K562 (cell line): ENCODE data around the gene EN1. TPM values are rescaled to one million over a fixed set of nuclear protein-coding genes. Genes with fewer than 3 reads are reported as not detected.

ENCODE experiments used
- ATAC-seq: fragments of 200-7000 bp; cut with Tn5 transposase; 3 replicates; pipeline ENCODE4 v1.9.1; 2020; ENCODE audit warnings: moderate library complexity
- BruUV-seq: library from RNA; stranded (reverse); fragments of 400-500 nt; replicated peaks from 2 replicates; lab custom pipeline; 2021; lab: Mats Ljungman, UMichigan
- CTCF ChIA-PET: fragments of 300-600 bp; formaldehyde crosslinking; extraction: SDS; loops from one replicate; lab custom pipeline; 2021; ENCODE audit warnings: low intra/inter-chr PET ratio; lab: Yijun Ruan, JAX
- POLR2A ChIA-PET: fragments of 300-600, 350-650 bp; sonication (Branson Sonifier 250); formaldehyde crosslinking; extraction: SDS; loops from one replicate; lab custom pipeline; 2021; ENCODE audit warnings: antibody characterized with exemption, inconsistent platforms; lab: Yijun Ruan, JAX
- DNase-seq, 4 experiments: peaks; one replicate each; pipeline versions ENCODE4 v3.0.0 to v3.0.0-alpha.2; 2011 to 2018; ENCODE audit warnings: low spot score in 3 of 4, mixed read lengths in 3 of 4; ENCODE audit errors: extremely low read depth in 1 of 4
- FAIRE-seq: peaks from 2 replicates; lab custom pipeline; 2011; peaks lifted over from hg19 to GRCh38; lab: Jason Lieb, UNC
- H2AFZ ChIP-seq: 2 replicates; pipeline ENCODE4 v1.6.0; 2011; ENCODE audit warnings: low read depth, low read length, control low read depth, inconsistent platforms
- H3K27ac ChIP-seq: fragments of 200-600 bp; 3 replicates; pipeline ENCODE4 v1.8.0; 2011; ENCODE audit warnings: low read depth, mild to moderate bottlenecking, control low read depth, inconsistent platforms, low read length, moderate library complexity, mixed read lengths; ENCODE audit errors: extremely low read depth
- H3K27me3 ChIP-seq, 2 experiments: fragments of 300-600 bp in 1 of 2; 2 replicates in 1 of 2; 3 replicates in 1 of 2; pipeline versions ENCODE4 v1.6.0 to v1.8.0; 2011; ENCODE audit warnings: inconsistent platforms in 2 of 2, low read length in 2 of 2, mild to moderate bottlenecking in 1 of 2, mixed read lengths in 1 of 2, moderate library complexity in 1 of 2; ENCODE audit not compliant: control insufficient read depth in 2 of 2, insufficient read depth in 2 of 2
- H3K36me3 ChIP-seq: fragments of 300-600 bp; 3 replicates; pipeline ENCODE4 v1.8.0; 2011; ENCODE audit warnings: mild to moderate bottlenecking, low read length, inconsistent platforms; ENCODE audit not compliant: control insufficient read depth, insufficient read depth
- H3K4me1 ChIP-seq, 2 experiments: fragments of 200-600 bp in 1 of 2; replicated peaks in 1 of 2; 2 replicates in 1 of 2; 3 replicates in 1 of 2; pipeline versions ENCODE4 v1.5.1 to v1.8.0; 2011; ENCODE audit warnings: inconsistent platforms in 2 of 2, low read length in 2 of 2, mild to moderate bottlenecking in 1 of 2, mixed read lengths in 1 of 2, moderate library complexity in 1 of 2; ENCODE audit not compliant: control insufficient read depth in 2 of 2, insufficient read depth in 2 of 2
- H3K4me2 ChIP-seq: 2 replicates; pipeline ENCODE4 v1.6.1; 2011; ENCODE audit warnings: low read length, control low read depth, inconsistent platforms, mixed read lengths; ENCODE audit not compliant: insufficient read depth
- H3K4me3 ChIP-seq: fragments of 200-600 bp; sonication (generic), shearing (Covaris generic); 2 replicates; pipeline ENCODE4 v1.5.1; 2016; ENCODE audit warnings: control low read depth, inconsistent platforms
- H3K79me2 ChIP-seq: fragments of 200-600 bp; 3 replicates; pipeline ENCODE4 v1.8.0; 2011; ENCODE audit warnings: low read length, inconsistent platforms; ENCODE audit not compliant: control insufficient read depth, insufficient read depth
- H3K9ac ChIP-seq, 2 experiments: 2 replicates each; pipeline versions ENCODE4 v1.6.0 to v1.6.1; 2011; ENCODE audit warnings: low read depth in 2 of 2, low read length in 2 of 2, control low read depth in 1 of 2, inconsistent platforms in 1 of 2, mild to moderate bottlenecking in 1 of 2, mixed read lengths in 1 of 2; ENCODE audit not compliant: insufficient read depth in 1 of 2
- H3K9me1 ChIP-seq: one replicate; pipeline ENCODE4 v1.6.0; 2011; ENCODE audit warnings: inconsistent platforms, mild to moderate bottlenecking, low read length, moderate library complexity; ENCODE audit not compliant: control insufficient read depth, insufficient read depth
- H3K9me3 ChIP-seq: replicated peaks from 2 replicates; pipeline ENCODE4 v1.5.1; 2011; ENCODE audit warnings: low read depth, low read length, inconsistent platforms; ENCODE audit not compliant: control insufficient read depth, insufficient read depth
- H4K20me1 ChIP-seq: replicated peaks from 2 replicates; pipeline ENCODE4 v1.6.1; 2011; ENCODE audit warnings: low read length, inconsistent platforms, mixed read lengths; ENCODE audit not compliant: control insufficient read depth, insufficient read depth
- ASH1L ChIP-seq: fragments of 450-650 bp; IDR thresholded peaks from 2 replicates; pipeline ENCODE4 v1.6.1; 2018; ENCODE audit warnings: borderline replicate concordance, mild to moderate bottlenecking, low read depth; ENCODE audit not compliant: partially characterized antibody
- ATF4 ChIP-seq: fragments of 450-650 bp; formaldehyde crosslinking; IDR thresholded peaks from 2 replicates; pipeline ENCODE4 v1.4.0; 2022; ENCODE audit warnings: mild to moderate bottlenecking, moderate library complexity
- E2F1 ChIP-seq: sonication (generic); formaldehyde crosslinking; IDR thresholded peaks from 2 replicates; pipeline ENCODE4 v1.8.1; 2023; ENCODE audit warnings: mild to moderate bottlenecking, missing genetic modification reagents, moderate library complexity
- FOXJ3 ChIP-seq: sonication (generic); formaldehyde crosslinking; IDR thresholded peaks from 2 replicates; pipeline ENCODE4 v1.4.0; 2020; ENCODE audit warnings: mild to moderate bottlenecking, missing genetic modification reagents
- IRF9 ChIP-seq: fragments of 450-650 bp; IDR thresholded peaks from 2 replicates; pipeline ENCODE4 v1.6.1; 2016; ENCODE audit warnings: missing biosample characterization, missing genetic modification characterization
- NR3C1 ChIP-seq: sonication (generic); formaldehyde crosslinking; IDR thresholded peaks from 2 replicates; pipeline ENCODE4 v1.8.1; 2022; ENCODE audit warnings: missing genetic modification reagents
- SUPT5H ChIP-seq: fragments of 450-650 bp; IDR thresholded peaks from 2 replicates; pipeline ENCODE4 v1.6.1; 2016
- TRIM25 ChIP-seq: fragments of 450-650 bp; IDR thresholded peaks from 2 replicates; pipeline ENCODE4 v1.7.0; 2016; ENCODE audit warnings: borderline replicate concordance
- WHSC1 ChIP-seq: IDR thresholded peaks from one replicate; pipeline ENCODE4 v1.6.1; 2012; ENCODE audit warnings: low read length, control low read depth, inconsistent platforms
- ZBTB8A ChIP-seq: fragments of 450-650 bp; IDR thresholded peaks from 2 replicates; pipeline ENCODE4 v1.6.1; 2018; ENCODE audit warnings: mild to moderate bottlenecking, moderate library complexity; ENCODE audit not compliant: partially characterized antibody
- ZNF384 ChIP-seq: IDR thresholded peaks from 2 replicates; pipeline ENCODE4 v1.6.1; 2012; ENCODE audit warnings: low read depth, low read length, improper control_type of control experiment
- ZNF57 ChIP-seq: fragments of 450-650 bp; formaldehyde crosslinking; IDR thresholded peaks from 2 replicates; pipeline ENCODE4 v1.4.0; 2020; ENCODE audit warnings: mild to moderate bottlenecking, moderate library complexity
- ZNF592 ChIP-seq: fragments of 450-650 bp; IDR thresholded peaks from 2 replicates; pipeline ENCODE4 v1.6.1; 2017; ENCODE audit warnings: antibody characterized with exemption, mild to moderate bottlenecking
- WGBS: fragments of 100-300 bp; shearing (Covaris generic); methylation state at CpG from one replicate; pipeline ENCODE4 v1.1.6; 2016; ENCODE audit warnings: low coverage, mixed read lengths; ENCODE audit not compliant: insufficient coverage; ENCODE audit errors: missing lambda C conversion rate; 5-methylcytosine and 5-hydroxymethylcytosine counted together
- in situ Hi-C: fragments of 300-500 bp; cut with MboI; formaldehyde crosslinking; loops from 4 replicates; pipeline ENCODE4 v1.15.0; 2018; ENCODE audit warnings: inconsistent platforms, mixed read lengths
- intact Hi-C: fragments of 100-400 bp; cut with micrococcal nuclease; formaldehyde crosslinking; loops from 2 replicates; pipeline ENCODE4 v1.14.2; 2022
- polyA plus RNA-seq, 8 experiments: library from polyadenylated mRNA; depleted of rRNA in 4 of 8; stranded (reverse) in 5 of 8; unstranded in 3 of 8; fragments of >200 nt; fragmentation: Nextera tagmentation in 2 of 8; fragmentation: Illumina TruSeq in 1 of 8; extraction: Ambion mirVana in 2 of 8; extraction: Trizol in 1 of 8; gene quantifications; 2 replicates each; pipeline versions ENCODE4 v1.2.1 to v1.2.3, GENCODE V29; 2011 to 2014; ENCODE audit warnings: inconsistent platforms in 1 of 8, missing spikeins in 1 of 8
- total RNA-seq, 7 experiments: library from RNA; depleted of rRNA in 6 of 7; stranded (reverse); fragments of >200 nt in 6 of 7; fragmentation: Illumina TruSeq in 2 of 7; extraction: Trizol in 2 of 7; gene quantifications; 2 replicates each; pipeline versions ENCODE4 v1.2.1 to v1.2.3, GENCODE V29; 2011 to 2021; ENCODE audit warnings: low replicate concordance in 1 of 7

EN1 gene
- total and polyA plus RNA-seq, 9 of the 15 experiments (the other 6 are each of a cell fraction or from before 2014, with no cell fraction given): 0.06 to 2.0 (median 0.51) TPM

- no peak overlapping the region for H3K27ac ChIP-seq
- no peaks in the 10 kb centered on the region for H3K9me3 ChIP-seq
- H3K9me1 ChIP-seq: no peaks in the 10 kb centered on the region
- H3K27me3 ChIP-seq: peaks cover 0 to 35% of the 10 kb centered on the region in 2 experiments; a peak in 3 of 5 replicates
- no peak for FAIRE-seq
- ATAC-seq: no peak
- BruUV-seq: no TSS peak
- H2AFZ ChIP-seq: no peak overlapping the region
- in situ Hi-C loops: no loop called here
- no peaks in the 10 kb centered on the region for H3K36me3 ChIP-seq
- no peak overlapping the region for H3K4me3 ChIP-seq
- DNase-seq: no peak
- intact Hi-C loops: loop anchor here (5.0 kb wide), 1 partner anchor 226 kb away; no protein-coding TSS in a partner anchor
- no peaks in the 10 kb centered on the region for H3K79me2 ChIP-seq
- H3K9ac ChIP-seq: no peak overlapping the region; a peak in 1 of 4 replicates
- H3K4me2 ChIP-seq: no peak overlapping the region
- WGBS: 54% methylated on average over 39 of the region's 40 CpGs
- CTCF ChIA-PET: no interaction called here
- H4K20me1 ChIP-seq: no peaks in the 10 kb centered on the region
- H3K4me1 ChIP-seq: peaks cover 0 to 18% of the 10 kb centered on the region in 2 experiments; a peak in 2 of 5 replicates
- POLR2A ChIA-PET: no interaction called here
- TF ChIP-seq FOXJ3 (CRISPR knock-in tag): no peak
- TF ChIP-seq WHSC1: no peak
- TF ChIP-seq SUPT5H: no peak
- no peak for TF ChIP-seq IRF9
- no peak for TF ChIP-seq ZNF57
- TF ChIP-seq ATF4 (CRISPR knock-in tag): no peak
- no peak for TF ChIP-seq E2F1 (CRISPR knock-in tag)
- no peak for TF ChIP-seq ZNF384
- TF ChIP-seq ZNF592: no peak
- no peak for TF ChIP-seq NR3C1 (CRISPR knock-in tag)
- no peak for TF ChIP-seq ASH1L
- no peak for TF ChIP-seq ZBTB8A
- TF ChIP-seq TRIM25: no peak
Measured at GRCh38 chr2:118858485-118859156, 11.2 kb upstream of the EN1 start.
